Activated CD8-positive, alpha-beta memory T cell treated with anti-CD3 and anti-CD28 coated beads for 24 hours (primary cell): ENCODE measurements around the gene ZNF423.

Source experiments
- DNase-seq: peaks from one replicate; pipeline ENCODE4 v3.0.0-alpha.2; 2020

The ZNF423 gene

DNA sequence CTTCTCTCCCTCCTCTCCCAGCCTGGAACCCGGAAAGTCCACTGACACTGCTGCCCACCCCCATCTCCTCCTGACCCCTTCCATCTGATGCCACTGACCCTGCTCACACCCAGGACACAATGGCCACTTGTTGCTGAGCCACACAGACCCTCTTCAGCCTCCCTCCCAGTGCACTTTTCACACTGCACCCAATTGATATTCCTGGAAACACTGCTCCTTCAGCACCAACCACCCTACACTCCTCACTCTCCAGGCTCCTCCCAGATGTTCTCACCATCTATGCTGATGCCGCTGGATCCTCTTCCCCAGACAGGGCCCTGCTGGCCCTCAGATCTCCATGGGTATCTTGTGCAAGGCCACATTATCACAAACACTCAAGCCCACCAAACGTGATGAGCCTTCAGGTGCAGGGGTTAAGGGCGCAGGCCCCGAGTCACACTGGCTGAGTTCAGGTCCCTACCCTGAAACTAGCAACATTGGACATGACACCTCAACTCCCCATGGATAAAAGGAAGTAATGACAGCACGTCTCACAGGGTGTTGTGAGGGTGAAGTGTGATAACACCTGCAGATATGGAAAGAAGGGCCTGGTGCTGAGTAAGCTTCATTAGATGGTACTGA lies 238.1 kb downstream of the ZNF423 start:
- peak; percentile 11 for DNase-seq

DNA sequence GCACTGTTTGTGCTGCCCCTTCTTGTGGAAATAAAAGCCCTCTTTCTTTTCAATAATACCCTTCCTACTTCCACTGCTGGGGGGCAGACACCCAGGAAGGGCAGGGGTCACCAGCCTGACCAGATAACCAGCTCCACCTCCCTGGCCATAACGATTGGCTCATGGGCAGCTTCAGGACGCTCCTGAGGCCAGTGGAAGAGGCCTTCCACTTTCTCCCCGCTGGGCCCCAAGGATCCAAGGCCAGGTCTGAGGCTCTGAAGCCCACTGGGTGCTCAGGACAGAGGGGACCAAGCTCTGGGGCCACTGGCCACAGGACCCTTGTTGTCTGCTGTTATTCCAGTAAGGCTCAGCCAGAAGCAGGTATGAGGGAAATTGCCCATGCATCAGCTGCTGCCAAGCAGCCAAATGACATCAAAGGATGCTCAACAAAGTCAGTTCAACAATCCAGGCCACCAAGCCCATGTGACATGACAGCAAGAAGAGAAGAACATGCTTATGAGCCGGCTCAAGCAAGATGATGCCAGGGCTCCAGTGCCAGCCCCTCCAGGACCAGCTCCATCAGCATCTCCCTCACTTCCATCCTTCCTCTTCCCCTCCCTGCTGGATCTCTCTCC lies 238.8 kb downstream of the ZNF423 start:
- peak; percentile 32 for DNase-seq

GRCh38 chr16:49615576-49615975 lies 240.3 kb downstream of the ZNF423 start:
- peak; percentile 40 for DNase-seq

- DNase-seq = no peak
Measured at GRCh38 chr16:49610983-49611382, 244.9 kb downstream of the ZNF423 start.

GRCh38 chr16:49608779-49609178 lies 247.1 kb downstream of the ZNF423 start:
- DNase-seq = no peak

DNA sequence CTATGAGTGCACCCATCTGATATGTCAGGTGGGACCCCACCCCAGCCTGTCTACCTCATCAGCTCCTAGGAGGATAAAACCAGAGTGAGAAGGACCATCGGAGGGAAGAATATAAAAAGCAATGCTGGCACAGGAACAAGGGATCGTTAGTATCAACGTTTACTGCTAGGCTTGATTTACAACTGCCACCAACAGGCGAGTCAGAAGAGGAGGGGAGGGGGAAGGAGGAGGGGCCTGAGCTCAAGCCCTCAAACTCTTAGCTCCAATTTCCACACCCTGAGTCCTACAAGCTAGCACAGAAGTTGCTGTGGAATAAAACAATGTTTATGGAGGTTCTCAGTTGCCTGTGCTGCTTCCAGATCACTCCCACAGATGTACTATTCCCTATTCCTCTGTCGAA lies 247.8 kb downstream of the ZNF423 start:
- no peak for DNase-seq

DNA sequence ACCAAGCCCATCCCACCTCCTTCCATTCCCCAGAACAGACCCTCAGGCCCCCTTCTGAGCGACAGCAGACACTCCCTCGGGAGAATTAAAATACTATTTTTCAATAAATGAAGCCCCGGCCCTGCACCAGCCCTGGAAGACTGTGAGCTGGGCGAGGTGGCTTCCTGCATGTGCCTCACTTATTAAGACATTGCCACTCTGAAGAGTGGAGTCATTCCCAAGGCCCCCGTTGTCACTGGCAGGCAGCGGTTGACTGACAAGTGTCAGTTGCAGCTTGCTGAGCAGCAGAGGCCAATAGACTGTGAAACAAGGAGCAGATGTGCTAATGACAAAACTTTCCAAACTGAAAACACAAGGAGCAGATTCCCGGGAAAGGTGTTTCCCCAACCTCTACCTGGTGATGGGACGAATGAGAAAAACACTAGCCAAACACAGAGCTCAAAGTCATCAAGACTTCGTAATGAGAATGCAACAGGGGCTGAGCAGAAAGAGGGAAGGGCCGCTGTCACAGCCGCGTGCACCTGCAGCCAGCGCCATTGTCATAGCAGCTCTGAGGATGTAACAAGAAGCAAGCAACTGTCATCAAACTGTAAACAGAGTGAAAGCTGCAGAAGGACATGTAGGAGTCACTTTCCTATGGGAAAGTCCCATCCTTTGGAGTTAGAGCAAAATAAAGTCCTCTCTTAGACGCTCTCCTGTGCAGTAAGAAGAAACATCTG lies 250.2 kb downstream of the ZNF423 start:
- DNase-seq = no peak

DNA sequence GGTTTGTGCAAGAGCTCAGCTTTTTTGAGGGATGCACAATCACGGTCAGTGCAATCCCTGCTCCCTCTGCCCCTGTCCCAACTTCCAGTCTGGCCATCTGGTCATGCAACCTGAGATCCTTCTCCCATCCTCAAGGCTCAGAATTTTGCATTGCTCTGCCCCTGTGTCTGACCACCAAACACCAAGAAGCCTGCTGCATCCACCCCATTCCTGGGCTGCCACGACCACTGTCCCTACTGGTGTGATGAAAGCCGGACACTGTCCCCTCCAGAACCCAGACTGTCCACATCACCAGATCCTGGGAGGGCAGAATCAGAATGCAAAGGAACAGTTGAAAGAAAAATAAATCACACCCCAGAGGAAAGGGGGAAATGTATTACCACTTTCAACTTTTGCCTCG lies 251.3 kb downstream of the ZNF423 start:
- no peak for DNase-seq

DNA sequence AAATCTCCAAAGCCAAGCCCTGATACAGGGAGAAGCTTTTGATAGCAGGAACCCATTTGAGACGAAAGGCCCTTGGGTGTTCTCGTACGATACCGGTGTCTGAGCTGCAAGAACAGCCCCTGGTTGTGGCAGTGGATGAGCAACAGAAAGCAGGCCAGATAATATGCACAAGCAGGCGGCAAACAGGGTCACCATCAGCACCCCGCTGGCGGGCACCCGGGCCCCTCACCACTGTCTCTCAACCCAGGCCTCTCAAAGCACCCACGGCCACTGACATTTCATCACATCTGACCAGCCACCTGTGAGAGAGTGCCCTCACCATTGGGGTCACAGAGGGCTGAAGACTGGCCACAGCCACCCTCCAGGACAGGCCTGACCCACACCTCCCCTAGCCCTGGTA lies 252.0 kb downstream of the ZNF423 start:
- DNase-seq = no peak

- DNase-seq = no peak
Measured at GRCh38 chr16:49602976-49603310, 253.0 kb downstream of the ZNF423 start.

DNA sequence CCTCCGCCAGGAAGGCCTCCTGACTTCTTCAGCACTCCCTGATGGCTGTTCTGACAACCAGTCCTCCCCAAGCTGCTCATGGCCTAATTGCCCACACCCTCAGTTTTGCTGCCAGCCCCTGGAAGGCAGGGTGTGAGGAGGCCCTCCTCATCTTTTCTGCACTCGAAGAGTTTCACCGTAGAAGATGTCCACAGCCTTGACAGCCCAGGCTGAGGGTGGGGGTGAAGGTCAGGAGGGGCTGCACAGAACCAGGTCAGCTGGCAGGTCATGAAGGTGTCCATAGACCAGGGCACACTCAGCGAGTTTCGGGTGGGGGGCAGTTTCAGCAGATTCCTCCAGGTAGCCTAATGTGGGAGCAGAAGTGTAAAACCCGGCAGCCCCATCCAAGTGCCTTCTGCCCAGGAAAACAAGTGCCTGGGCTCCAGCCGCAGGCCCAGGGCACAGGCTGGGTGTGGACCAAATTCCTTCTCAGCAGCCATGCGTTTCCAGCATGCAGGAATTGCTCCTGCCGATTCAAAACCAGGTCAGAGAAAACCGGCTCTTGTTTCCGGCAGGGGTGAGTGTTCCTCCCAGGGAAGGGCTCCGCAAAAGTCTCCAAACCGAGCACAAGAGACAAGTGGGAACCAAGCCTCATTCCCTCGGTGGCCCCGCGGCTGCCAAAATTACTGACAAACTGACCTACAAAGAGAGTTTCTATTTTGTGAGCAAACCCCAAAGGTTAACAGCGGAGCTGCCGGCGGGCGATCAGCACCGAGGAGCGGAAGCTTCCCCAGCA lies 253.5 kb downstream of the ZNF423 start:
- no peak for DNase-seq

- DNase-seq = no peak
Measured at GRCh38 chr16:49601576-49601975, 254.3 kb downstream of the ZNF423 start.

DNA sequence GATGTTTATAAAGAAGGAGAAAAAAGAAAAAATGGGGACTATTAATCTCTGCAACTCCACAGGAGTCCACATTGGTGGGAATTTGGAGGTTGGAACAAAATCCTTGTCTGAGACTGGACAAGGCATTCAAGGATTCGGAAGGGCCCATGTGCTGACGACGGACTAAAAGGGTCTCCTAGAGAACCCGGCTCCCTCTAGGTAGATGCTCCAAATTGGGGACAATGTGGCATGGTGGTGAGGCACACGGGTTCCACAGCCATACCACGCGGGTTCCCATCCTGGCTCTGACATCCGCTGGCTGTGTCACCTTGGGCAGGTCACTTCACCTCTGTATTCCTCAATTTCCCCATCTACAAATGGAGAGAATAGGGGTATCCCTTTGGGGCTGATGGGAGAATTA lies 254.9 kb downstream of the ZNF423 start:
- DNase-seq = no peak

GRCh38 chr16:49600536-49600935 lies 255.4 kb downstream of the ZNF423 start:
- DNase-seq = no peak

- DNase-seq = no peak
Measured at GRCh38 chr16:49599704-49600103, 256.2 kb downstream of the ZNF423 start.

DNA sequence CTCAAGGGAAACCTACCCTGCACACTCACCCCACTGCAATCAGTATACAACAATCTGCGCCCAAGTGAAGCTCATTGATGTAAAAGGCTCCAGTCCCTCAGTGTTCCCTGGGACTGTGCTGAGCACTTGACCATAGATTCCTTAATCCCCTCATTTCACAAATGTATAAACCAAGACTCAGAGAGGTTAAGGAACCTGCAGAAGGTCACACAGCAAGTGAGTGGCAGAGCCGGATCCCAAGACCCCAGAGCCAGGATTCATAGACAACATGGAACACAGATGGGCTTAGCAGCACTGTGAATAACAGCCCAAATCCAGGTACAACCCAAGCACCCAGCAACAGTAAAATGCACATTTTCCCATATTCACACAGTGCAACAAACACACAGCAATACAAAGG lies 256.6 kb downstream of the ZNF423 start:
- DNase-seq = peak; percentile 21

DNA sequence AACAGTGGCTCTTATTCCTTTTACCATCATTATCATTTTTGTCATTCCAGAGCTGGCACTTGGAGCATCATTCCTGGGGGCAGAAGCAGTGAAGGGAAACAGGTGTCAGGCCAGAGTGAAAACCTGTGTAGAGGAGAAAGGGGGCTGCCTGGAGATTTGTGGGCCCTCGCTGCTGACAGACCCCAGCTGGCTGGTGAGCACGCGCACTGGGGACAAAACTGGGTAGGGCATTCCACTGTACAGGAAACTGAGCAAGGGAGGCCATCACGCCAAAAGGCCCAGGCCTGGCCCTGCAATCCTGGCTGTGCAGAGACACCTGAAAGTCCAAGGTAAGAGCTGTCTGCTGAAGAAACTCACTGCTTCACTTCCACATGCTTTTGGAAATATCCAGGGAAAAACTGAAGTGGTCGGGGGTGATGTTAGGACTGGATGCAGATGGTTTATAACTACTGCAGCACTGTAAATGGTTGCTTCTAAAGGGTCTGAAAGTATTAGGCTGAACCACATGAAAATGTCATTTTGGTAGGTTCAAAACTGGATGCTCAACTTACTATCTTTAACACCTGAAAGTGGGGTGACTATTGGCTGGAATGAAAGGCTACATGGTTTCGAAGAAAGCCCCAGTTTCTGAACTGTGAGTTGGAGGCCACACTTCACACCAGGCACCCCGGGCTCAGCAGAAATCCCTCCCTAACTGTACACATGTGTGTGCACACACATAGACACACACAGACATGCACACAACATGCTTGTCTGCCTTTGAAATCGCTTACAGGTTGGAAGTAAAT lies 257.3 kb downstream of the ZNF423 start:
- peak; percentile 28 for DNase-seq

DNA sequence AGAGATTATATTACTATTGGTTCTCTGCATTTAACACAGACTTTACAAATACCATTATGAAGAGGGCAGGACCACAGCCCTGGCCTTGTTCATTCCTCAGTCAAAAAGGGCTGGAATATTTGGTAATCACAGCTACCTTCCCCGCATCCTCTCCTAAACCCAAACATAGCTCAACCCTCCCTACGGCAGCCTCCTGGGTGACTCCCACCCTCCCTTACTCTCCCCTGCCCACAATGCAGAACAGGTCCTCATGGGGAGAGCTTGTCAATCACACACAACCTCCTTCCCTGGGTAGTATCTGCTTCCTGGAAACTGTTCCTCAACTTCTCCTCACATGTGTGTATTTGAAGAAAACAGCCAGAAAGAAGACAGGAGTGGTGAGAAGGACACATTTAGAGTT lies 258.1 kb downstream of the ZNF423 start:
- no peak for DNase-seq

GRCh38 chr16:49596648-49597291 lies 259.1 kb downstream of the ZNF423 start:
- DNase-seq = peak; percentile 38

- DNase-seq = peak; percentile 43
Measured at GRCh38 chr16:49596068-49596467, 259.8 kb downstream of the ZNF423 start.

GRCh38 chr16:49594685-49595498 lies 261.0 kb downstream of the ZNF423 start:
- peak; percentile 30 for DNase-seq
